Measurements from ENCODE around the gene ADCY4.

- TF ChIP-seq EZH2phosphoT487 (IDR thresholded peaks at IDR 0.05; ENCODE audit: insufficient read depth, low read depth) (no peak), EZH2 (IDR thresholded peaks at IDR 0.05; ENCODE audit: insufficient read depth, poor library complexity, severe bottlenecking) (no peak)
Observed at GRCh38 chr14:24372701-24373416, 38.0 kb upstream of the ADCY4 start.

All from GM23248 (cell line).